IMR-90 (cell line): ENCODE measurements around the gene RHBDF2. TPM values are rescaled to one million over a fixed set of nuclear protein-coding genes. Genes with fewer than 3 reads are reported as not detected.

Source experiments
- ATAC-seq: fragments of 200-7000 bp; cut with Tn5 transposase; 2 replicates; pipeline ENCODE4 v1.9.1; 2020; ENCODE audit warnings: low read depth, mild to moderate bottlenecking, moderate library complexity
- BruUV-seq: library from RNA; stranded (reverse); fragments of 400-500 nt; replicated peaks from 2 replicates; lab custom pipeline; 2021; lab: Mats Ljungman, UMichigan
- CTCF ChIA-PET: fragments of 300-600 bp; formaldehyde crosslinking; extraction: SDS; loops from one replicate; lab custom pipeline; 2021; ENCODE audit warnings: antibody characterized with exemption; lab: Yijun Ruan, JAX
- POLR2A ChIA-PET: fragments of 300-600 bp; sonication (Branson Sonifier 250); formaldehyde crosslinking; loops from one replicate; lab custom pipeline; 2022; ENCODE audit warnings: antibody characterized with exemption; ENCODE audit not compliant: unreplicated experiment; lab: Charles Lee
- DNase-seq: peaks from one replicate; pipeline ENCODE4 v3.0.0; 2013
- H2AFZ ChIP-seq: replicated peaks from 2 replicates; pipeline ENCODE3; 2013; ENCODE audit warnings: low read length, mild to moderate bottlenecking; ENCODE audit not compliant: poor library complexity
- H2AK5ac ChIP-seq: 2 replicates; pipeline ENCODE4 v1.6.1; 2013; ENCODE audit warnings: low read depth, low read length, inconsistent platforms
- H2AK9ac ChIP-seq: replicated peaks from 2 replicates; pipeline ENCODE3; 2013; ENCODE audit warnings: mild to moderate bottlenecking, low read depth, low read length, moderate library complexity; ENCODE audit not compliant: poor library complexity
- H2BK120ac ChIP-seq: 2 replicates; pipeline ENCODE4 v1.6.1; 2013; ENCODE audit warnings: low read depth, low read length, inconsistent platforms
- H2BK15ac ChIP-seq: 3 replicates; pipeline ENCODE4 v1.6.1; 2013; ENCODE audit warnings: low read depth, low read length, inconsistent platforms
- H2BK20ac ChIP-seq: 2 replicates; pipeline ENCODE4 v1.6.1; 2013; ENCODE audit warnings: low read depth, mild to moderate bottlenecking, inconsistent platforms, low read length, moderate library complexity
- H2BK5ac ChIP-seq: 2 replicates; pipeline ENCODE4 v1.6.1; 2013; ENCODE audit warnings: mild to moderate bottlenecking, low read depth, low read length, inconsistent platforms; ENCODE audit not compliant: poor library complexity, severe bottlenecking
- H3K14ac ChIP-seq: replicated peaks from 2 replicates; pipeline ENCODE4 v1.6.1; 2013; ENCODE audit warnings: low read depth, low read length, inconsistent platforms
- H3K18ac ChIP-seq: 2 replicates; pipeline ENCODE4 v1.6.1; 2013; ENCODE audit warnings: low read depth, low read length, control low read depth
- H3K23ac ChIP-seq: 2 replicates; pipeline ENCODE4 v1.6.1; 2013; ENCODE audit warnings: low read depth, low read length, inconsistent platforms
- H3K27ac ChIP-seq: 2 replicates; pipeline ENCODE4 v1.5.1; 2013; ENCODE audit warnings: mild to moderate bottlenecking, control low read depth, low read length; ENCODE audit not compliant: insufficient read depth
- H3K27me3 ChIP-seq: 2 replicates; pipeline ENCODE4 v1.6.1; 2013; ENCODE audit warnings: low read length; ENCODE audit not compliant: control insufficient read depth, insufficient read depth
- H3K36me3 ChIP-seq: 2 replicates; pipeline ENCODE4 v1.6.1; 2013; ENCODE audit warnings: low read length, mixed read lengths; ENCODE audit not compliant: control insufficient read depth, insufficient read depth
- H3K4ac ChIP-seq: 2 replicates; pipeline ENCODE4 v1.6.1; 2013; ENCODE audit warnings: low read depth, low read length, inconsistent platforms
- H3K4me1 ChIP-seq: 2 replicates; pipeline ENCODE4 v1.6.1; 2013; ENCODE audit warnings: low read length, mixed read lengths; ENCODE audit not compliant: control insufficient read depth, insufficient read depth
- H3K4me2 ChIP-seq: 2 replicates; pipeline ENCODE4 v1.6.1; 2013; ENCODE audit warnings: low read depth, mild to moderate bottlenecking, control low read depth, low read length, moderate library complexity
- H3K4me3 ChIP-seq: 2 replicates; pipeline ENCODE4 v1.5.1; 2013; ENCODE audit warnings: low read depth, mild to moderate bottlenecking, control low read depth, low read length, moderate library complexity; ENCODE audit not compliant: insufficient read depth
- H3K56ac ChIP-seq: 2 replicates; pipeline ENCODE4 v1.6.1; 2013; ENCODE audit warnings: low read length, inconsistent platforms; ENCODE audit not compliant: insufficient read depth; ENCODE audit errors: extremely low read depth
- H3K79me1 ChIP-seq, 2 experiments: 2 replicates each; pipeline ENCODE4 v1.6.1; 2013; ENCODE audit warnings: low read length in 2 of 2, inconsistent platforms in 1 of 2, low read depth in 1 of 2
- H3K9ac ChIP-seq: 2 replicates; pipeline ENCODE4 v1.6.1; 2013; ENCODE audit warnings: low read depth, low read length, control low read depth
- H3K9me1 ChIP-seq: 2 replicates; pipeline ENCODE4 v1.6.1; 2013; ENCODE audit warnings: low read length, inconsistent platforms; ENCODE audit not compliant: insufficient read depth
- H3K9me3 ChIP-seq: 2 replicates; pipeline ENCODE4 v1.6.1; 2013; ENCODE audit warnings: low read length; ENCODE audit not compliant: control insufficient read depth, insufficient read depth
- H4K20me1 ChIP-seq: 2 replicates; pipeline ENCODE4 v1.6.1; 2013; ENCODE audit warnings: low read length, inconsistent platforms; ENCODE audit not compliant: insufficient read depth
- H4K5ac ChIP-seq: 2 replicates; pipeline ENCODE4 v1.6.1; 2013; ENCODE audit warnings: mild to moderate bottlenecking, low read depth, low read length, control low read depth
- H4K8ac ChIP-seq, 2 experiments: 2 replicates each; pipeline ENCODE4 v1.6.1; 2013; ENCODE audit warnings: low read depth in 2 of 2, low read length in 2 of 2, control low read depth in 1 of 2, inconsistent platforms in 1 of 2
- H4K91ac ChIP-seq: 2 replicates; pipeline ENCODE4 v1.6.1; 2013; ENCODE audit warnings: low read depth, low read length, inconsistent platforms; ENCODE audit not compliant: insufficient read depth
- BHLHE40 ChIP-seq: fragments of 150-350 bp; IDR thresholded peaks from 2 replicates; pipeline ENCODE4 v1.6.1; 2016; ENCODE audit warnings: mild to moderate bottlenecking, low read depth, low read length
- CEBPB ChIP-seq: IDR thresholded peaks from 2 replicates; pipeline ENCODE4 v1.6.1; 2012; ENCODE audit warnings: low read depth, low read length, improper control_type of control experiment
- MAFK ChIP-seq: IDR thresholded peaks from 2 replicates; pipeline ENCODE4 v1.6.1; 2012; ENCODE audit warnings: low read depth, low read length, improper control_type of control experiment
- MAZ ChIP-seq: IDR thresholded peaks from 2 replicates; pipeline ENCODE4 v1.6.1; 2012; ENCODE audit warnings: low read depth, mild to moderate bottlenecking, low read length, improper control_type of control experiment, moderate library complexity, borderline replicate concordance
- MXI1 ChIP-seq: IDR thresholded peaks from 2 replicates; pipeline ENCODE4 v1.6.1; 2012; ENCODE audit warnings: low read depth, mild to moderate bottlenecking, low read length, moderate library complexity, borderline replicate concordance
- NFE2L2 ChIP-seq: fragments of 150-350 bp; IDR thresholded peaks from 2 replicates; pipeline ENCODE4 v1.6.1; 2016; ENCODE audit warnings: low read depth, mild to moderate bottlenecking, low read length
- POLR2A ChIP-seq: IDR thresholded peaks from 2 replicates; pipeline ENCODE4 v1.6.1; 2012; ENCODE audit warnings: mild to moderate bottlenecking, low read depth, low read length
- RAD21 ChIP-seq: IDR thresholded peaks from 2 replicates; pipeline ENCODE4 v1.6.1; 2012; ENCODE audit warnings: low read length, improper control_type of control experiment
- RCOR1 ChIP-seq: IDR thresholded peaks from 2 replicates; pipeline ENCODE4 v1.6.1; 2012; ENCODE audit warnings: mild to moderate bottlenecking, low read length, improper control_type of control experiment; ENCODE audit not compliant: insufficient replicate concordance
- RFX5 ChIP-seq: IDR thresholded peaks from 2 replicates; pipeline ENCODE4 v1.8.0; 2012; ENCODE audit warnings: low read depth, mild to moderate bottlenecking, low read length, moderate library complexity
- SMC3 ChIP-seq: fragments of 150-350 bp; IDR thresholded peaks from 2 replicates; pipeline ENCODE4 v1.6.1; 2016; ENCODE audit warnings: low read depth, mild to moderate bottlenecking, antibody characterized with exemption, low read length, moderate library complexity
- WGBS, 2 experiments: methylation state at CpG; one replicate each; pipeline versions ENCODE4 v1.1.5 to v1.1.7; 2013; ENCODE audit warnings: missing lambda C conversion rate in 2 of 2; ENCODE audit not compliant: insufficient read length in 1 of 2; ENCODE audit errors: extremely low coverage in 2 of 2; 5-methylcytosine and 5-hydroxymethylcytosine counted together
- dilution Hi-C: fragments of 300-500 bp; cut with HindIII; formaldehyde crosslinking; loops from one replicate; pipeline ENCODE4 v1.14.3; 2018; ENCODE audit warnings: low sequenced_read_pairs; ENCODE audit not compliant: unreplicated experiment
- in situ Hi-C: fragments of 300-500 bp; cut with MboI; formaldehyde crosslinking; loops from 3 replicates; pipeline ENCODE4 v1.14.3; 2019; ENCODE audit warnings: low sequenced_read_pairs, inconsistent platforms, mixed read lengths
- intact Hi-C: fragments of 100-400 bp; cut with micrococcal nuclease; formaldehyde crosslinking; loops from 2 replicates; pipeline ENCODE4 v1.10.0; 2022
- polyA plus RNA-seq, 3 experiments: library from polyadenylated mRNA; depleted of rRNA; stranded (reverse); fragments of >200 nt; gene quantifications; 2 replicates each; pipeline ENCODE4 v1.2.3, GENCODE V29; 2012; ENCODE audit warnings: low replicate concordance in 1 of 3
- total RNA-seq: library from RNA; depleted of rRNA; stranded (reverse); fragments of >200 nt; gene quantifications from 2 replicates; pipeline ENCODE4 v1.2.3, GENCODE V29; 2012
- TF ChIP-seq, protein P1 (sequence below): conservative IDR thresholded peaks from 2 replicates; pipeline ENCODE4 v1.5.1; 2012; ENCODE audit warnings: mild to moderate bottlenecking, low read depth, low read length, improper control_type of control experiment
- TF ChIP-seq, protein P2 (sequence below): fragments of 150-350 bp; IDR thresholded peaks from 2 replicates; pipeline ENCODE4 v1.6.1; 2017; ENCODE audit warnings: mild to moderate bottlenecking, antibody characterized with exemption, low read length, low read depth
- TF ChIP-seq, protein P3 (sequence below): fragments of 150-350 bp; IDR thresholded peaks from 2 replicates; pipeline ENCODE4 v1.6.1; 2016; ENCODE audit warnings: low read depth, mild to moderate bottlenecking, low read length, moderate library complexity, borderline replicate concordance

RHBDF2 gene
- total and polyA plus RNA-seq, 2 of the 4 experiments (the other 2 are of a cell fraction): 1.3 to 8.3 TPM

DNA sequence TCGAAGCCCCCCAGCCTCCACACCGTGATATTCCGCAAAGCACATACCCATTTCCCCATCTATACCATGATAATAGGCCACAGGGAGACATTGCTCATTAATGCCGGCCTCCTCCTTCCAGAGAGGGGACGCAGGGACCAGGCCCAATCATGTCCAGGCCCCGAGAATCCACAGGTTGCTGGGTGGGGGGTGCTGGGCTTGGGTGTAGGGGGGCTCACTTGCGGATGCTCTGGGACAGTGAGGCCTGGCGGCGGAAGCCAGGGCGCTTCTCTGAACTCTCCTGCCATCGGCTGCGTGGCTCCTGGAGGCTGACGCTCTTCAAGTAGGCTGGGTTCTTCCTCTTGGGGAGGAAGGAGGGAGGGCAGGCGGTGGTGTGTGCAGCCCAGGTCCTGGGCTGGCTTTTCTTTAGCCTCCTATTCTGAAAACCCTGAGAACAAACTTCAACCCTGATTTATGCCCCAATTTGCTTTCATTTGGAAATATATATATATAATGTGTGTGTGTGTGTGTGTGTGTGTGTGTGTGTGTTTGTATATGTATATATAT is 21.6 kb downstream of the RHBDF2 start:
- Histone ChIP-seq H4K91ac (no peak overlapping the region), H3K79me1 (no peaks in the 10 kb centered on the region), H3K27me3 (no peaks in the 10 kb centered on the region), H3K4me2 (no peak overlapping the region), H2BK15ac (no peak overlapping the region), H4K20me1 (no peaks in the 10 kb centered on the region), H3K23ac (no peak overlapping the region), H2BK120ac (no peak overlapping the region), H2AK5ac (no peak overlapping the region), H2AFZ (no peak overlapping the region), H2AK9ac (no peak overlapping the region), H3K18ac (no peak overlapping the region), H3K56ac (no peak overlapping the region), H4K5ac (no peak overlapping the region), H2BK5ac (no peak overlapping the region), H3K4me3 (no peak overlapping the region), H3K4me1 (peaks cover 4% of the 10 kb centered on the region), H3K4ac (no peak overlapping the region), H3K14ac (no peak overlapping the region), H3K9me1 (peaks cover 2% of the 10 kb centered on the region; the same call in 1 of the 2 replicates), H3K9me3 (no peaks in the 10 kb centered on the region), H3K9ac (no peak overlapping the region), H2BK20ac (no peak overlapping the region), H3K36me3 (no peaks in the 10 kb centered on the region), H3K27ac (no peak overlapping the region), H4K8ac (no peak overlapping the region)
- intact Hi-C loops: no loop called here
- ATAC-seq: no peak
- ChIA-PET POLR2A (no interaction called here), CTCF (no interaction called here)
- TF ChIP-seq POLR2A (no peak), NFE2L2 (no peak), MAFK (no peak), CEBPB (no peak), MXI1 (no peak), RFX5 (no peak), RAD21 (no peak), MAZ (no peak), RCOR1 (no peak), SMC3 (no peak), BHLHE40 (no peak)
- TF ChIP-seq, protein P1, sequence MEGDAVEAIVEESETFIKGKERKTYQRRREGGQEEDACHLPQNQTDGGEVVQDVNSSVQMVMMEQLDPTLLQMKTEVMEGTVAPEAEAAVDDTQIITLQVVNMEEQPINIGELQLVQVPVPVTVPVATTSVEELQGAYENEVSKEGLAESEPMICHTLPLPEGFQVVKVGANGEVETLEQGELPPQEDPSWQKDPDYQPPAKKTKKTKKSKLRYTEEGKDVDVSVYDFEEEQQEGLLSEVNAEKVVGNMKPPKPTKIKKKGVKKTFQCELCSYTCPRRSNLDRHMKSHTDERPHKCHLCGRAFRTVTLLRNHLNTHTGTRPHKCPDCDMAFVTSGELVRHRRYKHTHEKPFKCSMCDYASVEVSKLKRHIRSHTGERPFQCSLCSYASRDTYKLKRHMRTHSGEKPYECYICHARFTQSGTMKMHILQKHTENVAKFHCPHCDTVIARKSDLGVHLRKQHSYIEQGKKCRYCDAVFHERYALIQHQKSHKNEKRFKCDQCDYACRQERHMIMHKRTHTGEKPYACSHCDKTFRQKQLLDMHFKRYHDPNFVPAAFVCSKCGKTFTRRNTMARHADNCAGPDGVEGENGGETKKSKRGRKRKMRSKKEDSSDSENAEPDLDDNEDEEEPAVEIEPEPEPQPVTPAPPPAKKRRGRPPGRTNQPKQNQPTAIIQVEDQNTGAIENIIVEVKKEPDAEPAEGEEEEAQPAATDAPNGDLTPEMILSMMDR: no peak
- TF ChIP-seq, protein P2, sequence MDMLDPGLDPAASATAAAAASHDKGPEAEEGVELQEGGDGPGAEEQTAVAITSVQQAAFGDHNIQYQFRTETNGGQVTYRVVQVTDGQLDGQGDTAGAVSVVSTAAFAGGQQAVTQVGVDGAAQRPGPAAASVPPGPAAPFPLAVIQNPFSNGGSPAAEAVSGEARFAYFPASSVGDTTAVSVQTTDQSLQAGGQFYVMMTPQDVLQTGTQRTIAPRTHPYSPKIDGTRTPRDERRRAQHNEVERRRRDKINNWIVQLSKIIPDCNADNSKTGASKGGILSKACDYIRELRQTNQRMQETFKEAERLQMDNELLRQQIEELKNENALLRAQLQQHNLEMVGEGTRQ: no peak
- TF ChIP-seq, protein P3, sequence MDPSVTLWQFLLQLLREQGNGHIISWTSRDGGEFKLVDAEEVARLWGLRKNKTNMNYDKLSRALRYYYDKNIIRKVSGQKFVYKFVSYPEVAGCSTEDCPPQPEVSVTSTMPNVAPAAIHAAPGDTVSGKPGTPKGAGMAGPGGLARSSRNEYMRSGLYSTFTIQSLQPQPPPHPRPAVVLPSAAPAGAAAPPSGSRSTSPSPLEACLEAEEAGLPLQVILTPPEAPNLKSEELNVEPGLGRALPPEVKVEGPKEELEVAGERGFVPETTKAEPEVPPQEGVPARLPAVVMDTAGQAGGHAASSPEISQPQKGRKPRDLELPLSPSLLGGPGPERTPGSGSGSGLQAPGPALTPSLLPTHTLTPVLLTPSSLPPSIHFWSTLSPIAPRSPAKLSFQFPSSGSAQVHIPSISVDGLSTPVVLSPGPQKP: no peak
- BruUV-seq: no TSS peak
- WGBS, 2 experiments: no CpG with 5 or more reads among the region's 14 CpGs
- DNase-seq: no peak
- in situ Hi-C loops: no loop called here
- dilution Hi-C loops: no loop called here
